ENCODE measurements around the gene PPM1N.

Gene PPM1N

GRCh38 chr19:45500918-45501729 lies 2.9 kb downstream of the PPM1N start:
- no peak for DNase-seq (ENCODE audit: low read depth)
- no peak overlapping the region for H3K4me3 ChIP-seq (ENCODE audit: low read depth, low read length)
- TF ChIP-seq CTCF (IDR thresholded peaks at IDR 0.05; ENCODE audit: control insufficient read depth, extremely low read depth, insufficient read depth): no peak

- DNase-seq (ENCODE audit: low read depth): no peak
- no peak overlapping the region for H3K4me3 ChIP-seq (ENCODE audit: low read depth, low read length)
- TF ChIP-seq CTCF (IDR thresholded peaks at IDR 0.05; ENCODE audit: control insufficient read depth, extremely low read depth, insufficient read depth): no peak
Observed at GRCh38 chr19:45501730-45502014, 3.4 kb downstream of the PPM1N start.

DNA sequence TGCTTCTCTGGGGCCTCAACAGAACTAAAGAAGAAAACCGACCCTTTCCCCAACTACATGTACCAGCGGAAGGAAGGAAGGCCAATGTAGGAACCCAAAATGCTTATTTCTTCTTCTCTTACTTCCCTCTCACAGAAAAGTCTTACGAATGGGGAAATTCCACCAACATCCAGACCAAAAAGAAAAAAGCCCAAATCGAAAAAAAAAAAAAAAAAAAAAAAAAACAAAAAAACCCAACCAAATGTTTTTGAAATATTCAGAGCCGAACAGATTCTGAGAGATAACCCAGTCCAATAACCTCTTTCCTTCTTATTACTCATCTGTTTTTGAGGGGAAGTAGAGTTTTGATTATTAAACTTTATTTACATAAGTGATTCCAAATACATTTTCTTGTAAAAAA lies 3.9 kb downstream of the PPM1N start:
- DNase-seq (ENCODE audit: low read depth): no peak
- no peak for TF ChIP-seq CTCF (IDR thresholded peaks at IDR 0.05; ENCODE audit: control insufficient read depth, extremely low read depth, insufficient read depth)
- H3K4me3 ChIP-seq (ENCODE audit: low read depth, low read length): no peak overlapping the region

DNA sequence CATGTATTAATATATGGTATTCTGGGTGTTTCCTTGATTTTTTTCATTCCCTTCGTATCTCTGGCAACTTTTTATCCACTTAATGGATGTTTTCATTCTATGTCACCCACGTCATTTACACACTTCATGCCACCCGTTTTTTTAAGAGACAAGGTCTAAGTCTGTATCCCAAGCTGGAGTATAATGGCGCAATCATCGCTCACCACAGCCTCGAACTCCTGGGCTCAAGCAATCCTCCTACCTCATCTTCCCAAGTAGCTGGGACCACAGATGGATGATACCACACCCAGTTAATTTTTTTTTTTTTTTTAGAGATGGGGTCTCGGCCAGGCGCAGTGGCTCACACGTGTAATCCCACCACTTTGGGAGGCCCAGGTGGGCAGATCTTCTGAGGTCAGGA lies 5.7 kb downstream of the PPM1N start:
- no peak for DNase-seq (ENCODE audit: low read depth)
- H3K4me3 ChIP-seq (ENCODE audit: low read depth, low read length): no peak overlapping the region
- no peak for TF ChIP-seq CTCF (IDR thresholded peaks at IDR 0.05; ENCODE audit: control insufficient read depth, extremely low read depth, insufficient read depth)

DNA sequence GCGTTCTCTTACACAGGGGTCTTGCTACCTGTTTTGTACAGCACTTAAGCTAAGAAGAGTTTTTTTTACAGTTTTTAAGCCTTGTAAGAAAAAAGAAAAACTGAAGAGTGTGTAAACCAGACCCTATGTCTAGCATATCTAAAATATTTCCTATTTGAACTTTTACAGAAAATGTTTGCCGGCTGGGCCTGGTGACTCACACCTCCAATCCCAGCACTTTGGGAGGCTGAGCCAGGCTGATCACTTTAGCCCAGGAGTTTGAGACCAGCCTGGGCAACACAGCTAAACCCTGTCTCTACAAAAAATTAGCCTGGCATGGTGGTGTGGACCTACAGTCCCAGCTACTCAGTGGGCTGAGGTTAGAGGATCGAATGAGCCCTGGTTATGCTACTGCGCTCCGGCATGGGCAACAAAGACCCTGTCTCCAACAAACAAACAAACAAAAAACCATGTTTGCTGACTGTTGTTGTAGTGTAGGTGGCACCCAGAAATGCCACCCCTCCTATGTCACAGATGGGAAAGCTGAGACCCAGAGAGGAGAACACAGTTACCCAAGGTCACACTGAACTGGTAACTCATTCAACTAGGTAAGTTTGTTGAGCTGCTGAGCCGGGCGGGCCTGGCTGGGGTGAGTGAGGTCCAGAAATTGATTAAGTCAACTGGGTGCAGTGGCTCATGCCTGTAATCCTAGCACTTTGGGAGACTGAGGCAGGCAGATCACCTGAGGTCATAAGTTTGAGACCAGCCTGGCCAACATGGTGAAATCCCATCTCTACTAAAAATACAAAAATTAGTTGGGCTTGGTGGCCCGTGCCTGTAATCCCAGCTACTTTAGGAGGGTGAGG lies 7.1 kb downstream of the PPM1N start:
- no peak overlapping the region for H3K4me3 ChIP-seq (ENCODE audit: low read depth, low read length)
- no peak for TF ChIP-seq CTCF (IDR thresholded peaks at IDR 0.05; ENCODE audit: control insufficient read depth, extremely low read depth, insufficient read depth)
- no peak for DNase-seq (ENCODE audit: low read depth)

DNA sequence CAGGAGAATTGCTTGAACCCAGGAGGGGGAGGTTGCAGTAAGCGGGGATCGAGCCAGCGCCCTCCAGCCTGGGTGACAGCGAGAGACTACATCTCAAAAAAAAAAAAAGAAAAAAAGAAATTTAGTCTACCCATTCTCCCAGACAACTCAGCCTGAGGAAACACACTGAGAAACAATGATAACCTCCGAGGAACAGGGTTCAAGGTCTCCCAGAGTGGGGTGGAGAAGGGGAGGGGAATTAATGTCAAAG lies 7.7 kb downstream of the PPM1N start:
- DNase-seq (ENCODE audit: low read depth): no peak
- H3K4me3 ChIP-seq (ENCODE audit: low read depth, low read length): no peak overlapping the region; the same call in 1 of the 2 replicates
- TF ChIP-seq CTCF (IDR thresholded peaks at IDR 0.05; ENCODE audit: control insufficient read depth, extremely low read depth, insufficient read depth): no peak
